HEK293T (cell line): ENCODE results near the gene TBC1D22A.

Experiments used
- CTBP1 ChIP-seq: fragments of 450-650 bp; IDR thresholded peaks from 2 replicates; pipeline ENCODE4 v1.6.1; 2016; ENCODE audit warnings: borderline replicate concordance
- SUZ12 ChIP-seq: fragments of 450-650 bp; IDR thresholded peaks from 2 replicates; pipeline ENCODE4 v1.6.1; 2016; ENCODE audit warnings: mild to moderate bottlenecking

DNA sequence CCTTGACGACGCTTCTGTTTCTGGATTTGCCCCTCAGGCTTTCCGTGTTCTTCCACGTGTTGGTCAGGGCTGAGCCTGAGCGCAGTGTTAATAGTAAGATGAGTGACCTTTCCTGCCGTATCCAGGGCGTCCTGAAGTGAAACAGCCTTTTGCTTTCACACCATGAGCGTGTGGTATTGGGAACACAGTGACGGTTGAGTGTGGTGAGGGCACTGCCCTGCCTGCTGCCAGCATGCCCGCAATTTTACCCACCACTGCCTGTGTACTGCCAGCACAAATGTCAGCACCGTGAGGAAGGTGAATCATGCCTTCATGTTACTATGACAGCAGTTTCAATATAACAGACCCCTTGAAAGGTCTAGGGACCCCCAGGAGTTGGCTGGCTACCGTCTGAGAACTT is 217.1 kb downstream of the TBC1D22A start:
- TF ChIP-seq CTBP1 = no peak
- TF ChIP-seq SUZ12 = no peak
